GM19240 (cell line): ENCODE measurements around the gene IGF2BP3.
"Not testable (repeated sequence)": the region's sequence is repeated elsewhere in the genome, so short reads cannot be mapped to it uniquely, and the experiment has no call there.

Experiments
- DNase-seq: peaks from one replicate; pipeline ENCODE4 v3.0.0; 2011; ENCODE audit warnings: low spot score; ENCODE audit not compliant: insufficient read length

The IGF2BP3 gene

GRCh38 chr7:23470330-23471105, at the start of gene IGF2BP3:
Gene IGF2BP3 (minus strand): TSS chr7:23470491. CDS start chr7:23470110, 381 bp downstream.
- DNase-seq: peak; percentile 40

DNA sequence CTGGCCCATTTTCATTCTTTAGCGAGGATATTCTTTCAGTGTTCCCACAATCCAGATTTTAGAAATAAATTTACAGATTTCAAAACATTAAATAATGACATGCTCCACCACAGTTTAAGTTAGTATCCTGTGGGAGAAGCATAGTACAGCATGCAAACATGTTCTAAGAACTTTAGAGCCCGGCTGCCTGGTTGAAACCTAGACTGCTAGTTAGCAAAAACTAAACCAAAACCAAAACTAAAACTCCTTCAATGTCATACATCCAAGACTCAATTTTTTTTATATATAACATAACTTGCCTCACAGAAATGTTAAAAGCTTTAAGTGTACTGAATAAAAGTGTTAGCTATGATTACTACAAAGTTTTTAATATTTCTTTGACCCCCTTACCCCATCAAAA, 44.5 kb upstream of the IGF2BP3 start:
- DNase-seq: no peak

DNA sequence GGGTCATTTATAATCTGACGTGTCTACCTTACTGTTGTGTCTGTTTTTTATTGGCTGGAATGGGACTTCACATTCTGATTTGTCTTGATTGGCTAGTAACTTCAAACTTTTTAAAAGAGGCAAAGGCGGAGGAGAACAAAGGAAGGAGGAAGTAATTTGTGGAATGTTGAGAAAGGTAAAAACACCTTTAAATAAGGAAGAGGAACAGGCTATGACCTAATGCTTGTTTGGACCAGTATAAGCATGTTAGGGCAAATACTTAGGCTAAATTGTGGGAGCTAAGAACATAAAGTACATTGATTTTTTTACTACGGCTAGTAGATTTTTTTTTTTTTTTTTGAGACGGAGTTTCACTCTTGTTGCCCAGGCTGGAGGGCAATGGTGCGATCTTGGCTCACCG, 43.5 kb upstream of the IGF2BP3 start:
- DNase-seq: not testable (repeated sequence)

- DNase-seq: no peak
Measured at GRCh38 chr7:23494009-23494408, 23.7 kb upstream of the IGF2BP3 start.

- no peak for DNase-seq
Measured at GRCh38 chr7:23491502-23491901, 21.2 kb upstream of the IGF2BP3 start.

- DNase-seq: peak; percentile 23
Measured at GRCh38 chr7:23490357-23491135, 20.3 kb upstream of the IGF2BP3 start.

GRCh38 chr7:23488714-23489113, 18.4 kb upstream of the IGF2BP3 start:
- not testable (repeated sequence) for DNase-seq

- no peak for DNase-seq
Measured at GRCh38 chr7:23487670-23488069, 17.4 kb upstream of the IGF2BP3 start.

GRCh38 chr7:23486002-23486773, 15.9 kb upstream of the IGF2BP3 start:
- no peak for DNase-seq

DNA sequence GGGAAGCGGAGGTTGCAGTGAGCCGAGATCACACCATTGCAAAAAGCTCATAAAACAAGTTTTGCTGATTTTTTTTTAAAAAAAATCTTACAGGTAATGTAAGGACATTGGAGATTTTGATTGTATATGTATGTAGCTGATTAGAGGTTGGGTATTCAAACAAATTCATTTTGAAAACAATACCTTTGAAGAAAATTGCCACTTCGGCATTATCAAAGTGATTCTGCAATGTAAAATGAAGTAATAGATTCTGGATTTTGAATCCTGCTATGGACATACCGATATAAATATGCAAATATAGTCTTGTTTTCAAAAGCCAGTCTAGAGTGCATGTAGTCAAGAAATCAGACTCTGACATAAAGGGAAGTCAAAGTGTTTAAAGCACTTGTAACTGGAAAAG, 12.4 kb upstream of the IGF2BP3 start:
- DNase-seq: no peak

DNA sequence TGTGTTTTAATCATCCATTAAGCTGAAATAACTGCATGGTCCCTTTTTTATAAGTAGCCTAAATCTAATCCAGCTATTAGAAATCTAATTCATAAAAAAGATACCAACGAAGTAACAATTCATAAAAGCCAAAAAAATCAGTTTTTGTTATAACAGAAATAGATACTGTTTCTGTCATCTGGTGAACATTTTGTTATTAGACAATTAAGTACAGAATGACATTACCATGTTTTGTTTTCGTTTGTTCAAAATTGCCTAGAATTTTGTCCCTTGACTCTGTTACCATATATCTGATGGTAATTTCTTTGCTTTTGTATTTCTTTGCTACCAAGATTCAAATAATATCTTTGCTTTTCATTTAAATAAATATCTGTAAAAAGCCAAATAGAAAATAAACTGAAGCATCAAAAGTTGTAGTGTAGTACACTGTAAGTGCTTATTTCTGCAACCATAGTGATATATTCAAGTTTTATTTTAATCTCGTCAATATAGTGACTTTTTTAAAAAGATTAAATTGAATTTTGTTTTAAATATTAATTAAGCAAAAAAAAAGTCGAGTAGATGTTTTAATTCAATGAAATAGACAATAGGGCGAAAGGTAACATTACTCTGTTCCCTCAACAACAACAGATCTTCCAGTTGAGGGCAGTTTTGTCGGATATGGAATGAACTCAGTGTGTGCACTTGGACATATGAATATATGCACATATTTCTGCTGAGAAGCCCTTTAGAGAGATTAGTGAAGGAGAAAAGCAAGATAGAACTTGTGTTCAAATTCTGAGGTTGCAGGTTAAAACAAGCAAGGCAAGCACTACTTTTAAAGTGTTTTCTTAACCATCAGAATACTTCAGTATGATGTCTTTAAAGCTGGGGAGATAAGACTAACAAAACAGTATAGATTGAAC, 7.9 kb upstream of the IGF2BP3 start:
- DNase-seq: no peak

DNA sequence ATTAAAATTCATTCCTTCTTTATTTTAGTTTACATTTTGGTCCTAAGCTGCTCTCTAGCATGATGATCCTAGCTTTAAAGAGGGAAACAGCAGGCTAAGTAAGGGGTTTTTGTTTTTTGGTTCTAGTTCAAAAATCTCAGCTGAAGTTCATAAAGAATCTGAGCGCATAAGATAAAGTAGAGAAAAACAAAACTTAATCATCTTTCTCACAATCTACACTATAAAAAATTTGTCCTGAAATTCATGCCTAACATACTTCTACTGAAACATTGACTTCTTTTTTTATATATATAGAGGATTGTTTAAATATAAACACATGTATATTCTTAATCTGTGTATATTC, 6.8 kb upstream of the IGF2BP3 start:
- no peak for DNase-seq

DNA sequence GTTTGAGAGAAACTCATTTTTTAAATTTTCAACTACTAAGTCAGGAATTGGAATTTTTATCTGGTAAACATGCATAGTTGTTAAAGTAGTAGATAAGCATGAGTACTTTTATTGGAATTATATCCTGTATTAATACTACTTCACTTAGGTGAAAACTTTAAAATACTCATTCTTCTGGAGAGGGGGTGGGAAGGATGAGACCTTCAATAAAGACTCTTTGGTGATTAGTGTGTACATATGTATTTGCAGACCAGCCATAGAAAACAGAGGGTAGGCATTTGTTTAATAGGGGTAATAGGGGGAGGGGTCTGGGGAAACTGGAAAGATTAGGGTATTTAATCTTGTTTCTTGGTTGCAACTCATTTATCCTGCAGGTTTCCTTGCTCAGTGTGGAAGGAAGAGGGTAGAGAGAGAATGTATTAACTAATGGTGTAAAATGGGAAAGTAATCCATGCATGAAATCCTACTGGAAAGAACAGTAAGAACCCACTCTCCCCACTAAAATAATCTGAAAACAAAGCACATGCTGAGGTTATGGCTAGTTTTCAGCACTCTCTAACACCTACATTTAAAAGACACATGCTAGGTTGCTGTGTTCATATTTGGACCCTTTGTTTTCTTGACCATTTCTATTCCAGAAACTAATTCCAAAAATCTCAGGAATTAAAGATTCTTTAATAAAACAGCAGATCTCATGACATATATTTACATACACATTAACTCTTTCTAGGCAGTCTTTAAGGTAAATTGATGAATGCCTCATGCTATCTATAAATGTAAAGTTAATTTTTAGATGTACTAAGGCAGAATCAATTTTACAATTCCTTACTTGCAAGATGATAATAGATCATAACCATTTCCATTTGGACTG, 6.2 kb upstream of the IGF2BP3 start:
- no peak for DNase-seq

DNA sequence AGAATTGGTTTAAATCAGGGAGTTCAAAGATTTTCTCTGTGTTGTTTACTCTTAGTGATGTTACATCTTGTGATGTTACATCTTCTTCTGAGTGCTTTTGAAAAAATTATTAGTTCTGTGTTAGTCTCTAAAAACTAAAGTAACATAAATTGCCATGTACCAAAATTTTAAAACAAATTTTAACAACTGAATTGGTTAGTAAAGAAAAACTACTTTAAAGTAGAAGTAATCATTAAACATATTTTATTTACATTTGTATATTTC, 5.2 kb upstream of the IGF2BP3 start:
- no peak for DNase-seq

DNA sequence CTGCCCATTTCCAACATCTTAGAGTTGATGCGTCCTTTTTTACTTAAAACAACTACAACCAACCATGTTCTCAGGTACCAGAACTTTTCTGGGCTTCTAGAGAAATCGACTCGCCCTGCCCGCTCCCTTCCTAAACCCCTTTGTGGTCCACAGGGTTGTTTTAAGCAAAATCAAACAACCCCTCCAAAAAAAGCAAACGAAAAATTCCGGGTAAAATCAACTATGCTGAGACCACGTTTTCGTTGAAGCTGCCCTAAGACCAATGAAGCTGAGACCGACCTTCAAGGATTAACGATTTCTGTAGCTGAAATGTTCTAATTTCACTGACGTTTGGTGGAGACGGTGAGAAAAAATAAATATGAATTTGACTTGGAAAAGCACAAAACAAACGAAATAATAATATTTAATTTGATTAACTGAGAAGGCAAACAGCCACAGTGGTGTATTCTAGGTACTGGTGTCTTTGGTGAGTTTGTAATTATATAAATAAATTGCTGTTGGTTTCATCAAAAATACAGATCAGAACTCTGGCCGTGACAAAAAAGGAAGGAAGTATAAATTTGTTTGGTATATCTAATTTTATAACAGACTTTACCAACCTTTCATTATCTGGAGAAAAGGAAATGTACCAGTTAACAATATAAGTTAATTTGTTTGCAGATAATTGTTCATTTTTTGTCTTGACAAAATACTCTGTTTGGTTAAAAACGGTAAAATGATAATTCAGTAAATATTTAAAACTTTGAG, 4.7 kb upstream of the IGF2BP3 start:
- DNase-seq: no peak

DNA sequence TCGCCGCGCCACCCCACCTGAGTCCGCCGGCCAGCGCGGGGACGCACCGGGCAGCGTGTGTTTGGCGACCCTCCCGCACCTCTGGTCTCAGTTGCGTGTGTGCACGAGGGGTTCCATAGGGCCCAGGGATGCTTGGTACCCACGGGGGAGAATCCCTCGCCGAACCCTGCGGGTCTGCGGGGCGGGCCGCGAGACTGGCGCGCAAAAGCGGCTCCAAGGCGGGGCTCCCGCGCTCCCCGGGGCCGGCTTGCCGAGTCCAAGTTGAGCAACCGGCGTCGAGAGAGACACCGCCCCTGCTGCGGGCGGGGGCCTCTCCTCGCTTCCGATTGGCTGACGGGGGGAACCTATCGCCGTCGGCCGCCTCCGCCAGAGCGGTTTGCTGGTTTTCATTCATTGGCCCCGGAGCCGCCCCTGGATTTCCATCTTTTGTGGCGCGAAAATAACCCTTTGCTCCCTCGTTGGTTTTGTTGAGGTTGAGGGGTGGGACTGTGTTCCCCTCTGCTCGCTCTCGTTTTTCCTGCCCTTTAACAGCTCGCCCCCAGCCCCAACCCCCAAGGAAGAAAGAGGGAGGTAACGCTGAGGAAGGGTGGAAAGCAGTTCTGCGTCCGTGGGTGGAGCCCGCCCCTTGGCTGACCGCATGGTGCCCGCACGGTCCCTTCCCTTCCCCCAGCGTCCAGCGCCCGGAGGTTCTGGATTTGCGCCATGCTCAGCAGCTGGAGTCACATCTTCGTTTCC, 4.0 kb upstream of the IGF2BP3 start:
- DNase-seq: peak; percentile 81

- no peak for DNase-seq
Measured at GRCh38 chr7:23473844-23474093, 3.5 kb upstream of the IGF2BP3 start.

DNA sequence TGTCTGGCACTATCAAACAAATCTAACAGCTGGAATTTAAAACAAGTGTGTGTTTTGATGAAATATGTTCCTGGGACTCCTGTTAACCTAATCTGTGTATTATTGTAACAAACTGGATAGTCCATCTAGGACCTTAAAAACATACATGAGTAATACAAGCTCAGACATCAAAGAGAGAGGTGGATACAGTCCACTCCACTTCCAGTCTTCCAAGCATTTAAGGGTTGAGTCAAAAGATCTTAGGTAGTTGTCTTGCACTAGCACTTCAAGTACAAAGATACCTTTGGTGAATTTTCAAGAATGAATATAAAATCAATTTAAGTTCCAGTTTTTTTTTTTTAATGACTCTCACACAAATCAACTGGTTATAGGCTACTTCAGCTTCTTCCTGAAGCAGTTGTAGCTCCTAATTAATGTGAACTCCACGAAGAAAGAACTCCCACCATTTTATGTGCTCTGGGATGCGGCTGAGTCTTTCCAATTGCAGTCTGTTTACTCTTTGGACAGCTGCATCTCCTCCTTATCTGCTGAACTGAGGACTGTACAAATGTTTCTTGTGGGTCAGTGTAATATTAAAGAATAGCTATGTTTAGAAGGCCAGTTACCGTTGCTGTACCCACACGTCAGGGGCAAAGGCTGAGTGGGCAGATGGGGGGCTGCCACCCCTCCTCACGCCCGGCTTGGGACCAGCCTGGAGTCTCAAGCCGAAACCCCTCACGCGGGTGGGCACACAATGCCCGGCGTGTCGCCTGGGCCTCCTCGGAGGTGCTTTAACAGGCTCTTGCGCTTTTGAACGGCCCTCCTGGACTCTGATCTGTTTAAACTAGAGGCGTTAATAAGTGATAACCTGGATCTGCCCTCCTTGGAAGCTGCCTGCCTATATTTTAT, 2.9 kb upstream of the IGF2BP3 start:
- no peak for DNase-seq
